T-helper 2 cell treated with Interferon-gamma antibody and Interleukin-4, amounts not matched to agents 5 μg/mL and 100 μg/mL, for 36 hours (primary cell): ENCODE measurements around the gene COL9A3.
A peak's percentile ranks its signal among the peaks of the same experiment; 100 is the strongest.

Experiments used
- DNase-seq: peaks from one replicate; pipeline ENCODE4 v3.0.0; 2021; ENCODE audit warnings: low spot score
- H3K27ac Mint-ChIP-seq: one replicate; pipeline ENCODE4 v1.8.0; 2021; ENCODE audit warnings: mild to moderate bottlenecking, mixed read lengths
- H3K27me3 Mint-ChIP-seq: one replicate; pipeline ENCODE4 v1.8.0; 2021; ENCODE audit warnings: low read depth, mixed read lengths
- H3K36me3 Mint-ChIP-seq: one replicate; pipeline ENCODE4 v1.8.0; 2021; ENCODE audit warnings: low read depth, mixed read lengths
- H3K4me1 Mint-ChIP-seq: one replicate; pipeline ENCODE4 v1.8.0; 2021; ENCODE audit warnings: low read depth, mixed read lengths
- H3K4me3 Mint-ChIP-seq: one replicate; pipeline ENCODE4 v1.8.0; 2022; ENCODE audit warnings: mild to moderate bottlenecking, moderate library complexity, mixed read lengths
- H3K9me3 Mint-ChIP-seq: one replicate; pipeline ENCODE4 v1.8.0; 2021; ENCODE audit warnings: mixed read lengths

COL9A3 gene

GRCh38 chr20:62786157-62786556, 30.7 kb upstream of the COL9A3 start:
- Mint-ChIP-seq H3K9me3 (no peaks in the 10 kb centered on the region), H3K27ac (no peak overlapping the region), H3K36me3 (no peaks in the 10 kb centered on the region), H3K4me3 (no peak overlapping the region), H3K27me3 (peaks cover 2% of the 10 kb centered on the region), H3K4me1 (peaks cover 13% of the 10 kb centered on the region)
- DNase-seq = no peak

DNA sequence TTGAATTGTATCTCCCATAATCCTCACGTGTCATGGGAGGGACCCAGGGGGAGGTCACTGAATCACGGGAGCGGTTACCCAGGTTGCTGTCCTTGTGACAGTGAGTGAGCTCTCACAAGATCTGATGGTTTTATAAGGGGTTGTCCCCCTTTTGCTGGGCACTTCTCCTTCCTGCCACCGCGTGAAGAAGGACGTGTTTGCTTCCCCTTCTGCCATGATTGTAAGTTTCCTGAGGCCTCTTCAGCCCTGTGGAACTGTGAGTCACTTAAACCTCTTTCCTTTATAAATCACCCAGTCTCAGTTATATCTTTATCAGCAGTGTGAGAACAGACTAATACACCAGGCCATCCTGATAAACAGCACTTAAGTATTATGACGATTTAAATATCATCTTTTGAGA, 29.5 kb upstream of the COL9A3 start:
- Mint-ChIP-seq H3K27ac (peak overlapping the region; percentile 35), H3K4me3 (no peak overlapping the region), H3K4me1 (peaks cover 18% of the 10 kb centered on the region), H3K9me3 (no peaks in the 10 kb centered on the region), H3K36me3 (no peaks in the 10 kb centered on the region), H3K27me3 (peaks cover 2% of the 10 kb centered on the region)
- DNase-seq = no peak

- no peak for DNase-seq
- no peaks in the 10 kb centered on the region for H3K9me3 Mint-ChIP-seq
- no peak overlapping the region for H3K27ac Mint-ChIP-seq
- no peaks in the 10 kb centered on the region for H3K36me3 Mint-ChIP-seq
- peaks cover 2% of the 10 kb centered on the region for H3K27me3 Mint-ChIP-seq
- peaks cover 16% of the 10 kb centered on the region for H3K4me1 Mint-ChIP-seq
- no peak overlapping the region for H3K4me3 Mint-ChIP-seq
These were observed 29.0 kb upstream of the COL9A3 start for GRCh38 chr20:62787866-62788265.

DNA sequence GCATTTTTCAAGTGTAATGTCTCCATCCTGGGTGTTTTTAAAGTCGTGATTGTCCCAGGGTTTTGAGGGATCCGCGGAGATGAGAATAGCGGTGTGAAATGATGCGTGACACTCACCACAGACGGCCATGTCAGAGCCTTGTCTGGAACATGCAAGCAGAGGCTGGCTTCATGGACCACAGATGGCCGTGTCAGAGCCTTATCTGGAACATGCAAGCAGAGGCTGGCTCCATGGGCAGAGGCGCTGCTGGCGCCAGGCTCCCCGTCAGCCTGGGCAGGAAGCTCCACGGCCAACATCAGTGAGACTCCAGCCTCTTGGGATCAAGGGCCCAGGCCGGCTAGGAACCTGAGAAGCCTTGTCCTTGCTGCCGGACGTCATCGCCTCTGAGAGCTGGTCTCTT, 28.2 kb upstream of the COL9A3 start:
- H3K36me3 Mint-ChIP-seq = no peaks in the 10 kb centered on the region
- H3K27ac Mint-ChIP-seq = no peak overlapping the region
- H3K27me3 Mint-ChIP-seq = peaks cover 2% of the 10 kb centered on the region
- no peak for DNase-seq
- no peaks in the 10 kb centered on the region for H3K9me3 Mint-ChIP-seq
- peaks cover 18% of the 10 kb centered on the region for H3K4me1 Mint-ChIP-seq
- no peak overlapping the region for H3K4me3 Mint-ChIP-seq

DNA sequence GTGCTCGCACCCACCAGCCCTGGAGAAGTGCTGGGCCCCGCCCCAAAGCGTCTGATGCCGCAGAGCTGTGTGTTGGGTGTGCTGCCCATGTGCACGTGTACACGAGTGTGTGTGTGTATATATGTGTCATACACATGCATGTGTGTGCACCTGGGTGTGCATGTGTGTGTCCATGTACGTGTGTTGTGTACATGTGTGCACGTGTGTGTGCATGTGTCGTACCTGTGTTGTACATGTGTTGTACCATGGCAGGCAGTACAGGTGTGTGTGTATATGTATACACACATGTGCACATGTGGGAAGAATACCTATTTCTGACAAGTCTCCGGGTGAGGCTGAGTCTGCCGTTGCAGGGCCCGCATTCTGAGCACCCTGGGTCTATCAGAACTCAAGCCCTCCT, 26.8 kb upstream of the COL9A3 start:
- Mint-ChIP-seq H3K4me1 (peaks cover 21% of the 10 kb centered on the region), H3K36me3 (no peaks in the 10 kb centered on the region), H3K9me3 (no peaks in the 10 kb centered on the region), H3K4me3 (no peak overlapping the region), H3K27ac (no peak overlapping the region), H3K27me3 (peaks cover 2% of the 10 kb centered on the region)
- no peak for DNase-seq

GRCh38 chr20:62791301-62792181, 25.3 kb upstream of the COL9A3 start:
- Mint-ChIP-seq H3K27me3 (peaks cover 2% of the 10 kb centered on the region), H3K9me3 (no peaks in the 10 kb centered on the region), H3K27ac (peak overlapping the region; percentile 52), H3K4me3 (no peak overlapping the region), H3K4me1 (peaks cover 24% of the 10 kb centered on the region), H3K36me3 (no peaks in the 10 kb centered on the region)
- peak; percentile 78 for DNase-seq

GRCh38 chr20:62792182-62792939, 24.5 kb upstream of the COL9A3 start:
- H3K4me3 Mint-ChIP-seq = peak overlapping the region; percentile 38
- no peaks in the 10 kb centered on the region for H3K36me3 Mint-ChIP-seq
- peaks cover 24% of the 10 kb centered on the region for H3K4me1 Mint-ChIP-seq
- H3K27ac Mint-ChIP-seq = peak overlapping the region; percentile 90
- no peak for DNase-seq
- peaks cover 2% of the 10 kb centered on the region for H3K27me3 Mint-ChIP-seq
- H3K9me3 Mint-ChIP-seq = no peaks in the 10 kb centered on the region

GRCh38 chr20:62792940-62793756, 23.7 kb upstream of the COL9A3 start:
- Mint-ChIP-seq H3K27me3 (no peaks in the 10 kb centered on the region), H3K4me3 (peak overlapping the region; percentile 71), H3K27ac (peak overlapping the region; percentile 90), H3K9me3 (no peaks in the 10 kb centered on the region), H3K4me1 (peaks cover 22% of the 10 kb centered on the region), H3K36me3 (peaks cover 4% of the 10 kb centered on the region)
- no peak for DNase-seq

- Mint-ChIP-seq H3K27me3 (no peaks in the 10 kb centered on the region), H3K27ac (peak overlapping the region; percentile 90), H3K36me3 (peaks cover 9% of the 10 kb centered on the region), H3K4me1 (peaks cover 20% of the 10 kb centered on the region), H3K9me3 (no peaks in the 10 kb centered on the region), H3K4me3 (peak overlapping the region; percentile 71)
- DNase-seq = no peak
These were observed 23.2 kb upstream of the COL9A3 start for GRCh38 chr20:62793757-62794006.

GRCh38 chr20:62794007-62794724, 22.7 kb upstream of the COL9A3 start:
- peak; percentile 97 for DNase-seq
- H3K4me1 Mint-ChIP-seq = peaks cover 21% of the 10 kb centered on the region
- H3K27me3 Mint-ChIP-seq = no peaks in the 10 kb centered on the region
- peak overlapping the region; percentile 88 for H3K4me3 Mint-ChIP-seq
- peak overlapping the region; percentile 93 for H3K27ac Mint-ChIP-seq
- no peaks in the 10 kb centered on the region for H3K9me3 Mint-ChIP-seq
- peaks cover 11% of the 10 kb centered on the region for H3K36me3 Mint-ChIP-seq

GRCh38 chr20:62795023-62795761, 21.7 kb upstream of the COL9A3 start:
- no peaks in the 10 kb centered on the region for H3K27me3 Mint-ChIP-seq
- peaks cover 21% of the 10 kb centered on the region for H3K36me3 Mint-ChIP-seq
- DNase-seq = peak; percentile 74
- H3K4me3 Mint-ChIP-seq = peak overlapping the region; percentile 88
- peak overlapping the region; percentile 95 for H3K27ac Mint-ChIP-seq
- no peaks in the 10 kb centered on the region for H3K9me3 Mint-ChIP-seq
- H3K4me1 Mint-ChIP-seq = peaks cover 24% of the 10 kb centered on the region

DNA sequence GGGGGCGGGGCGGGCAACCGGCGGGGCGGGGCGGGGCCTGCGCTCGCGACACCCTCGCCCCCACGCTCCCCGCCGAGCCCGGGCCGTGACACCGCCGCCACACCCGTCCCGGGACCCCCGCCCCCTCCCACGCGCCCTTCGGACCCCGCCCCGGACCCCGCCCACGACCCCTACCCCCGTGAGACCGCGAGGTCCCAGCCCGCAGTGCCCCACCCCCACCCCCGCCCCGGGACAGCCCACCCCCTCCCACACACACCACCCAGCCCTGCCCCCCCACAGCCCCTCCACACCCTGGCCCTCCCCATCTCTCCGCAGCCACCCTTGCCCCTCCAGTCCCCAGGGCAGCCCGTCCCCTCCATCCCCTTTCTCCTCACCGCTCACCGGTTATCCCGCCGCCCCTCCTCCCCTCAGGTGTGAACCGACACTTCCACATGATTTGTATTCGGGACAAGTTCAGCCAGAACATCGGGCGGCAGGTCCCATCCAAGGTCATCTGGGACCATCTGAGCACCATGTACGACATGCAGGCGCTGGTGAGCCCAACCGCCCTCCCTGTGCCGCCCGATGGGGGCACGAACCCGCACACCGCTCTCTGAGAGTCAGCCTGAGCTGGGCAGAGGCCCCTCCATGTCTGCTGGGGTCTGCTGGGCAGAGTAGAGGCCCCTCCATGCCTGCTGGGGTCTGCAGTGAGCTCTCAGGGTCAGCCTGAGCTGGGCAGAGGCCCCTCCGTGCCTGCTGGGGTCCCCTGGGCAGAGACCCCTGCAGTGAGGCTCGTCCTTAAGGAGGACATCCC, 20.0 kb upstream of the COL9A3 start:
- peak overlapping the region; percentile 85 for H3K4me3 Mint-ChIP-seq

More for the DNA sequence above, 20.0 kb upstream of the COL9A3 start:
- no peak for DNase-seq
- H3K9me3 Mint-ChIP-seq = no peaks in the 10 kb centered on the region
- peaks cover 19% of the 10 kb centered on the region for H3K4me1 Mint-ChIP-seq
- peak overlapping the region; percentile 88 for H3K27ac Mint-ChIP-seq
- peaks cover 26% of the 10 kb centered on the region for H3K36me3 Mint-ChIP-seq
- H3K27me3 Mint-ChIP-seq = no peaks in the 10 kb centered on the region
